SKM-1 (cell line): ENCODE data around the gene OSM.
"Not testable (repeated sequence)": the region's sequence is repeated elsewhere in the genome, so short reads cannot be mapped to it uniquely, and the experiment has no call there.

Experiments used
- DNase-seq: peaks from one replicate; lab custom pipeline; 2025; ENCODE audit not compliant: unreplicated experiment; lab: John Stamatoyannopoulos, UW

Gene OSM

DNA sequence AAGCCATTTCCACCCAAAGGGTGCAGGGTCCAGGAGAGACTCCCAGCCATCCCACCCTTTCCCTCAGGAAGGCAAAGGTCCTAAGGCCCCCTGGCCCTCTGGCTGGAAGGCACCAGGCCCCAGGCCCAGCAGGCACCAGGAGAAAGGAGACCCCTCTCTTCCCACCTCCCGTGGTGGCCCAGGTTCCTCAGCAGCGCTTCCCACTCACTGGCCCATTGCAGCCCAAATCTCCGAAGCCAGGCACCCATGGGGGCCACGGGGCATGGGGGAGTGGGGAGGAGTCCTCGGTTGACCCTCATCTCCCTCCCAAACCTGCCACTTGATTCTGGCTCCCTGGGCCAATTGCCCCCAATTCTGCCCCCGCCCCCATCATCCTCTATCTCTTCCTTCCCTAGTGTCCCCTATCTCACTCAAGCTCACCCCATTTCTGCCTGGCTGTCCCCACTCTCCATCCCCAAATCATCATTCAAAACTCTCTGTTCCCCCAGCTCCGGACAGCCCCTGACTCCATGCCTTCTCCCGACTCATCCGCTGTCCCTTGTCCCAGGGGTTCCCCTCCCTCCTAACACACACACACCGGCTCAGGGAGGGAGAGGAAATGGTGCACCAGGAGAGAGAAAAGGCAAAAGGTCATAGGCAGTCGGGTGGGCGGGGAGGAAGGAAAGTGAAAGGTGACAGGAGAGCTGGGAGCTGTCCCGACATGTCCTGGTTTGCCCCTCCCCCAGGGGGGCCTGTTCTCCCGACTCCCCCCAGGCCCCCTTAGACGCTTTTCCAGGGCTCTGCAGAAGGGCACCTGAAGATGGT is 21.3 kb downstream of the OSM start:
- no peak for DNase-seq

- no peak for DNase-seq
These were observed 22.0 kb downstream of the OSM start for GRCh38 chr22:30244641-30245040.

DNA sequence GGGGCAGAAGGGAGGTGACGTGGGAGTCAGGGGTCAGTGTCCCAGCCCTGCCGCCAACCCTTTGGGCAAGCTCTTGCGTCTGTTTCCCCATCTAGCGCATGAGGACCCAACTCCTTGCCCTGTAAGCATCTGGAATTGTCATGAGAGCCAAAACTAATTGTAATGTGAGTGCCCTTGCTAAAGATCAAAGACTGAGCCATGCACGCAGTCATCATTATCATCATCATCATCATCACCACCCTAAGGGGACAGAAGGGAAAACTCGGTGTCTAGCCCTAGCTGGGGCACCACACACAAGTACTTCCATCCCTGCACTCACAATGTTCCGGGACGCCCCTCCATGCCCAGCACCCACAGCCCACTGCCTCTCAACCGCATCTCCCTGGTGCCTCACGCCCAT is 22.6 kb downstream of the OSM start:
- DNase-seq, result no peak

DNA sequence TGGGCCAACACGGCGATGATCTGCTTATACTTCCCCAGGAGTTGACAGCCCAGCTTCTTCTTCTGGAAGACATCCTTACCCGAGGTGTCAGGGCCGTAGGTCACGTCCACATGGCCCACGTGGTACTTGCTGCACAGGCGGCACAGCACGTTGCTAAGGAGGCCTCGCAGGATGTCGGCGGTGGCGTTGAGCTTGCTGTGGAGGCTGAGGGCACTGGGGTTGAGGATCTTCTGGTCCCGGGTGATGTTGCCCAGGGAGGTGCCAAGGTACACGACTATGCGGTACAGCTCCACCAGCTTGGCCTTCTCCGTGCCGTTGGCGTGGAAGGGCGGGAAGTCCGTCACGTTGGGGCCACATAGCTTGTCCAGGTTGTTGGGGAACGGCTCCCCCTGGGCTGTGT is 23.0 kb downstream of the OSM start:
- DNase-seq, result no peak

DNA sequence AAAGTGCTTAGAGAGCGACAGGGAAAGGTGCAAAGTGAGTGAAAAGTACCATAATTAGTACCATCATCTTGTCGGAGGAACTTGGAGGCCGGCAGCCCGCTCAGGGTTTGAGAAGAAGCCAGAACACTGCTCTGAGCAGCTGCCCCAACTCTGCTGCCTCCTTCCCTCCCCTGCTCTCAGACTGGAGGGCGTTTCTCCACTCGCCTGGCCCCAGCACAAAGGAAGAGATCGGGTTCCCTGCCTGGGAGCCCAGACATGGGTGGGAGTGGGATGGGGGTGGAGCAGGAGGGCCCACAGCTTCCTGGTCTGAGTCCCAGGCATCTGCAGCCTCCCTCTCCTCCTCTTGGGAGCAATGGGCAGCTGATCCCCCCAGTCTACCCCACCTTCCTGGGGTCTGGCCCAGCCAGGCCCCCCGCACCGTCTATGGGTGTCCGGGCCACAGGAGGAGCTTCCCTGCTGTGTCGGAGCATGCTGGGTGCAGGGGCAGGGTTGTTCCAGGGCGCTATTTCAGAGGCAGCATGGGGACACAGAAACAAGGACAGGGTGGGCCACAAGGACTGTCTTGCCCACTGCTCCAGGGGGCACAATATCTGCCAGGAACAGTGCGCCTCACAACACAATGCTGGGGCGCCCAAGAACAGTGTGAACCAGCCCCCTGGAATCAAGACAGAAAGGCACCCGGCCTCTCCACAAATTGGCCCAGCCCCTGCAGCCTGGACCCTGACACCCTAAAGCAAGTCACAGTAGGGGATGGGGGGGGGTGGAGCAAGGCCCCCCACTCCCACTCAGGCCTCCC is 24.9 kb downstream of the OSM start:
- DNase-seq, result no peak

GRCh38 chr22:30240541-30241417 is 25.9 kb downstream of the OSM start:
- no peak for DNase-seq

GRCh38 chr22:30239488-30240405 is 26.9 kb downstream of the OSM start:
- no peak for DNase-seq

GRCh38 chr22:30238661-30239487 is 27.8 kb downstream of the OSM start:
- DNase-seq, result no peak

DNA sequence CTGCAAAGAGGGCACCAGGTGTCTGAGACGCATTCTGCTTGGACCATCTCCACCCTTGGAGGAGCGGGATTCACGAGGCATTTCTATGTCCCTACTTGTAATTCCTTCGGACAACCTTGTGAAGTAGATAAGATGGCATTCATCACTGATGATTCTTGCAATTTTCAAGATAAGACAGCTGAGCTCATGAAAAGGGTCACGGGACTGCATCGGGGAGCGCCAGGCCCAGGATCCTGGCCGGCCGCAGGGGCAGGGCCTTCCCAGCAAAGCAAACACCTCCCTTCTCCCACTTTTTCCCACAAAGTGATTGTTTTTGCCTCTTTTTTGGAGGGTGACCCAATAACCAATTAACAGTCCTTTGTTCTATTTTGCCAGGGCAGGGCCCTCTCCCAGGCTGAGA is 28.5 kb downstream of the OSM start:
- no peak for DNase-seq

- no peak for DNase-seq
These were observed 29.8 kb downstream of the OSM start for GRCh38 chr22:30236875-30237274.

GRCh38 chr22:30235687-30236170 is 30.9 kb downstream of the OSM start:
- DNase-seq, result no peak

DNA sequence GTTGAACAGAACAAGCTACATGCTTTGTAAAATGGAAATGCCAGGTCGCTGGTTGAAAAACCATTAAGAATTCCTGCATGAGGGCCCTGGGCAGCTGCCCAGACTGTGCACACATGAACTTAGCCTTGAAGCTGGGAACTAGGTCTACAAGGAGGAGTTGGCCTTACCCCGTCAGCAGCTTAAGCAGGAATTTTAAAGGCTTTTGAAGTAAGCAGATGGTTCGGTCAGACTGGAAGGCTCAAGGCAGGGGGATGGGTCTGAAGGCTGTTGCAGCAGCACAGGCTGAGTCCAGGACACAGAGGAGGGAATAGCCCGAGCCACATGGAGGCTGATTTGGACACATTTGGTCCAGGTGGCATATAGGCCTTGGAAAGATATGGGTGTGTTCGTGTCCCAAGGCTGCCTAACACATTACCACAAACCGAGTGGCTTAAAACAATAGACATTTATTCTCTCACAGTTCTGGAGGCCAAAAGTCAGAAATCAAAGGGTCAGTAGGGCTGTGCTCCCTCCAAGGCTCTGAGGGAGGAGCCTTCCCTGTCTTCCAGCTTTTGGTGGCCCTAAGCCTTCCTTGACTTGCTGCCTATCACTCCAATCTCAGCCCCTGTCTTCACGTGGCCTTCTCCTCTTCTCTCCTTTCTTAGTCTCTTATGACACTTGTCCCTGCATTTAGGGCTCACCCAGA is 31.7 kb downstream of the OSM start:
- DNase-seq, result no peak

DNA sequence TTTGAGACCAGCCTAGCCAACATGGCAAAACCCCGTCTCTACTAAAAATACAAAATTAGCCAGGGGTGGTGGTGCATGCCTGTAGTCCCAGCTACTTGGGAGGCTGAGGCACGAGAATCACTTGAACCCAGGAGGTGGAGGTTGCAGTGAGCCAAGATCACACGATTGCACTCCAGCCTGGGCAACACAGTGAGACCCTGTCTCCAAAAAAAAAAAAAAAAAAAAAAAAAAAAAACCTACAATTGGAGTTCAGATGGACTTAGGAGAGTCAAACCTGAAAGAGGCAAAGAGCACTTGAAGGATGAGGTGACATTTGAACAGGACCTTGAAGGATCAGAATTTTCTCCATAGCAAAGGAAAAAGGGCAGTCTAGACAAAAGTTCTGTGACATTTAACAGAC is 32.3 kb downstream of the OSM start:
- DNase-seq, result not testable (repeated sequence)

DNA sequence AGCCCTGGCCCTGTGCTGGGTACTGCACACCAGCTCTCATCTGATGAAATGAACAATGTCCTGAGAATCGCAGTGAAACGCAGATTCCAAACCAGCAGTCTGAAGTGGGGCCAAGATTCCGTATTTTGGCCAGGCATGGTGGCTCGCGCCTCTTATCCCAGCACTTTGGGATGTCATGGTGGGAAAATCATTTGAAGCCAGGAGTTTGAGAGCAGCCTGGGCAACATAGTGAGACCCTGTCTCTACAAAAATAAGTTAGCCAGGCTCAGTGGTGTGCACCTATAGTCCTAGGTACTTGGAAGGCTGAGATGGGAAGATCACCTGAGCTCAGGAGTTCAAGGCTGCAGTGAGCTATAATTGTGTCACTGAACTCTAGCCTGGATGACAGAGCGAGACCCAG is 33.1 kb downstream of the OSM start:
- no peak for DNase-seq

DNA sequence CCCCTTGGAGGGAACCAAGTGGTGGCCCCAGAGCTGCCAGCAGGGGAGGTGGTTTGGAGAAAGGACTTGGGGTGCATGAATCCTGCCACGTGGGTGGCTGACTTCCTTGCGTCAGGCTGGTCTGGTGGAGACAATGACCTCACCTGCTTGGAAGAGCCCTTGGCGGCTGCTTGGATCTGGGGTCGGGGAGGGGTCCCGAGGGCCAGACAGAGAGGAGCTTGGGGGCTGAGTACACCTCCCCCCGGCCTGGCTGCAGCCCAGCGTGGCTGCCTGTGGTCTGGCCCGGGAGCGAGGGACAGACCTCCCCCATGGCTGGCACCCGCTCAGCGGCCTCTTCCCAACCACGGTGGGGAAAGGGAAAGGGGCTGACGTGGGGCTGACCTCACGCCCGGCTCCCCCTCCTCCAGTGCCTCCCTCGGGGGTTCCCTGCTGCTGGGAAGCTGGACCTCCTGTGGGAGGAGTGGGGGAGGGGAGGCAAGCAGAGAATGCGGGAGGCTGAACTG is 33.9 kb downstream of the OSM start:
- no peak for DNase-seq

DNA sequence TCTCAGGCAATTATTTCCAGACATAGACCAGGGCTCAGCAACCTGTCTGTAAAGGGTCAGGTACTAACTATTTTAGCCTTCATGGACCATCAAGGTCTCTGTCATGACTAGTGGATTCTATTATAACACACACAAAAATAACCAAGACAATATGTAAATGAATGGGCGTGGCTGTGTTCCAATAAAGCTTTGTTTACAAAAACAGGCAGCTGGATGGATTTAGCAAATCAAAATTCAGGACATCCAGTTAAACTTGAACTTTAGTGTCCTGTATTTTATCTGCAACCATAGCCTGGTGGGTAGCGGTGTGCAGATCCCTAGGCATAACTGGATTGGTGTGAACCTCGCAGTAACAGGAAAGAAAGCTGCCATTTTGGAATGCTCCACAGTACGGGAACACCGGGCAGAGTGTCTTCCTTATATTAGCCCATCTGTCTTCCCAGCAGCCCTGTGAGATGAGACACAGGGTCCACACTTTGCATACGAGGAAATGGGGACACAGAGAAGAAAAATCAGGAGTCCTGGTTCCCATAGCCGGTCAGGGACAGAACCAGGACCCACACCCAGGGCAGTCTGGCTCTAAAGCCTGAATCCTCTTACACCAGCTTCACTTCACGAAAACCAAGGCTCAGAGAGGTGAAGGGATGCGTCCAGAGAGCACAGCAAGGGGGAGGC is 35.7 kb downstream of the OSM start:
- DNase-seq, result no peak

DNA sequence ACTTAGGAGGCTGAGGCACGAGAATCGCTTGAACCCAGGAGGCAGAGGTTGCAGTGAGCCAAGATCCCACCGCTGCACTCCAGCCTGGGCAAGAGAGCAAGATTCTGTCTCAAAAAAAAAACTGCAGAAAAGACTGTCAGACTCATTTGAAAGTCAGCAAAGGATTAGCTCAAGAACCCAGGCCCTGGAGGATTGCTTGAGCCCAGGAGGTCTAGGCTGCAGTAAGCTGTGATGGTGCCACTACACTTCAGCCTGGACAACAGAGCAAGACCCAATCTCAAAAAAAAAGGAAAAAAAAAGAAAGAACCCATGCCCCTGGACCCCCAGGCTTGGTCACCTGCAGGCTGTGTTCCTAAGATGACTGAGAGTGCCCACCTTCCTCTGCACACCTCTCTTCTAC is 36.3 kb downstream of the OSM start:
- DNase-seq, result no peak
